ENCODE results near the gene SIGLEC6. TPM values are rescaled to one million over a fixed set of nuclear protein-coding genes. Genes with fewer than 3 reads are reported as not detected.

Gene SIGLEC6
- total RNA-seq, 1 experiment from 2014 or later, result 0.31 TPM

- H4K91ac ChIP-seq (ENCODE audit: insufficient read length, low read depth, low read length), result no peak overlapping the region
- H4K5ac ChIP-seq (ENCODE audit: insufficient read length, low read depth, low read length), result no peak overlapping the region
- H2BK15ac ChIP-seq (ENCODE audit: low read depth, low read length), result no peak overlapping the region
- H3K4me3 Mint-ChIP-seq, result no peak overlapping the region; a peak in 1 of 5 replicates
- H3K23me2 ChIP-seq (ENCODE audit: insufficient read length, low read depth, low read length, poor library complexity, severe bottlenecking), result no peaks in the 10 kb centered on the region
- TF ChIP-seq CTCF (conservative IDR thresholded peaks at IDR 0.05), result no peak
- no peaks in the 10 kb centered on the region; a peak in 2 of 7 replicates for H3K36me3 Mint-ChIP-seq (ENCODE audit: insufficient read depth in 1 of 3, low read depth in 3 of 3)
- H4K20me1 ChIP-seq (ENCODE audit: control insufficient read depth, insufficient read depth, insufficient read length), result no peaks in the 10 kb centered on the region
- no peak overlapping the region for H3K9ac ChIP-seq (ENCODE audit: extremely low read depth, insufficient read length, low read length)
- no peak overlapping the region for H3K14ac ChIP-seq (ENCODE audit: insufficient read depth, low read length)
- no peaks in the 10 kb centered on the region for H3K79me1 ChIP-seq (ENCODE audit: insufficient read depth, low read depth, low read length, poor library complexity, severe bottlenecking)
- no peaks in the 10 kb centered on the region for H3K27me3 ChIP-seq (ENCODE audit: insufficient read depth, low read length)
- WGBS (ENCODE audit: extremely low coverage, insufficient read length, low lambda C conversion rate), result no CpG with 5 or more reads among the region's 3 CpGs
- no peak overlapping the region for H2BK20ac ChIP-seq (ENCODE audit: low read depth, low read length, poor library complexity, severe bottlenecking)
- no peak overlapping the region for H2BK120ac ChIP-seq (ENCODE audit: low read depth, low read length, poor library complexity, severe bottlenecking)
- H3K79me2 ChIP-seq (ENCODE audit: insufficient read depth, low read length), result no peaks in the 10 kb centered on the region
- no peak overlapping the region for H4K8ac ChIP-seq (replicated peaks; ENCODE audit: insufficient read length, low read depth, low read length)
- peaks cover 62% of the 10 kb centered on the region for H3K27me3 Mint-ChIP-seq (ENCODE audit: low read depth)
- no peak overlapping the region for H2BK5ac ChIP-seq (ENCODE audit: insufficient read length, low read length)
- no peak overlapping the region for H3K23ac ChIP-seq (ENCODE audit: insufficient read length, low read depth, low read length)
- H3K4me1 ChIP-seq (ENCODE audit: insufficient read depth, low read length), result no peaks in the 10 kb centered on the region; the same call in 1 of the 2 replicates
- peaks cover 0 to 6% of the 10 kb centered on the region in 2 experiments; a peak in 2 of 4 replicates for H3K4me1 Mint-ChIP-seq
- H3T11ph ChIP-seq (ENCODE audit: low read length), result no peak overlapping the region
- H2BK12ac ChIP-seq (ENCODE audit: insufficient read length, low read depth, low read length), result no peak overlapping the region
- H2AK5ac ChIP-seq (ENCODE audit: insufficient read length, low read length), result no peak overlapping the region
- DNase-seq, result no peak
- no peak overlapping the region for H3K18ac ChIP-seq (ENCODE audit: insufficient read length, low read depth, low read length)
- H3K27ac ChIP-seq (ENCODE audit: insufficient read length, low read depth, low read length), result no peak overlapping the region
- H3K4ac ChIP-seq (ENCODE audit: low read depth, low read length), result no peak overlapping the region
- no peak overlapping the region for H2AFZ ChIP-seq (ENCODE audit: low read length)
- H3K4me2 ChIP-seq (ENCODE audit: insufficient read depth, insufficient read length, low read length), result no peak overlapping the region
- peaks cover 45 to 92% of the 10 kb centered on the region in 2 experiments for H3K9me3 Mint-ChIP-seq
- H3K9me3 ChIP-seq (ENCODE audit: control insufficient read depth, low read depth, low read length), result no peaks in the 10 kb centered on the region
- H3K56ac ChIP-seq (ENCODE audit: insufficient read length, low read depth, low read length), result no peak overlapping the region
- H3K27ac Mint-ChIP-seq, result peak overlapping the region in 1 of 3 experiments; percentile 3; a peak in 1 of 7 replicates
Measured at GRCh38 chr19:51551673-51552432, 20.4 kb upstream of the SIGLEC6 start.

Measured in H9 (cell line).